HG03457 (cell line): Measurements from ENCODE around the gene MLYCD.
A peak's percentile ranks its signal among the peaks of the same experiment; 100 is the strongest.
"Not testable (repeated sequence)": the region's sequence is repeated elsewhere in the genome, so short reads cannot be mapped to it uniquely, and the experiment has no call there.

Experiments
- ATAC-seq: cut with Tn5 transposase; IDR thresholded peaks from one replicate; pipeline ENCODE4 v1.9.1; 2021; ENCODE audit warnings: moderate number of reproducible peaks; ENCODE audit not compliant: unreplicated experiment

Gene MLYCD

GRCh38 chr16:83939266-83939855, 40.4 kb downstream of the MLYCD start:
- no peak for ATAC-seq

- no peak for ATAC-seq
Measured at GRCh38 chr16:83940119-83940518, 41.2 kb downstream of the MLYCD start.

- ATAC-seq = no peak
Measured at GRCh38 chr16:83940630-83941378, 41.9 kb downstream of the MLYCD start.

- not testable (repeated sequence) for ATAC-seq
Measured at GRCh38 chr16:83941546-83941945, 42.6 kb downstream of the MLYCD start.

- ATAC-seq = no peak
Measured at GRCh38 chr16:83942074-83942473, 43.2 kb downstream of the MLYCD start.

- no peak for ATAC-seq
Measured at GRCh38 chr16:83942815-83943515, 44.0 kb downstream of the MLYCD start.

GRCh38 chr16:83943516-83944050, 44.7 kb downstream of the MLYCD start:
- no peak for ATAC-seq

- no peak for ATAC-seq
Measured at GRCh38 chr16:83945587-83945986, 46.7 kb downstream of the MLYCD start.

GRCh38 chr16:83946154-83946780, 47.4 kb downstream of the MLYCD start:
- no peak for ATAC-seq

- no peak for ATAC-seq
Measured at GRCh38 chr16:83946781-83947566, 48.1 kb downstream of the MLYCD start.

GRCh38 chr16:83947642-83948234, 48.8 kb downstream of the MLYCD start:
- ATAC-seq = no peak

GRCh38 chr16:83948914-83949723, 50.2 kb downstream of the MLYCD start:
- ATAC-seq = no peak

GRCh38 chr16:83949724-83950001, 50.7 kb downstream of the MLYCD start:
- no peak for ATAC-seq

- ATAC-seq = not testable (repeated sequence)
Measured at GRCh38 chr16:83950862-83951399, 52.0 kb downstream of the MLYCD start.

GRCh38 chr16:83951544-83951943, 52.6 kb downstream of the MLYCD start:
- ATAC-seq = no peak

GRCh38 chr16:83952587-83952939, 53.6 kb downstream of the MLYCD start:
- ATAC-seq = no peak

GRCh38 chr16:83952940-83953795, 54.3 kb downstream of the MLYCD start, which contains the start of gene OSGIN1:
Gene OSGIN1, plus strand, starts transcription at chr16:83953240. Its CDS starts 4,432 bp downstream, at chr16:83957672.
- ATAC-seq = peak; percentile 75
